Chondrocyte (in vitro differentiated cells): ENCODE results near the gene RPL14. TPM values are rescaled to one million over a fixed set of nuclear protein-coding genes. Genes with fewer than 3 reads are reported as not detected.
"Not testable (repeated sequence)": the region's sequence is repeated elsewhere in the genome, so short reads cannot be mapped to it uniquely, and the experiment has no call there.

Source experiments
- DNase-seq: peaks from one replicate; pipeline ENCODE4 v3.0.0; 2021; ENCODE audit warnings: mixed read lengths, low spot score
- H3K27ac Mint-ChIP-seq: one replicate; pipeline ENCODE4 v1.8.0; 2021; ENCODE audit warnings: mild to moderate bottlenecking, moderate library complexity, mixed read lengths; ENCODE audit not compliant: unreplicated experiment
- H3K27me3 Mint-ChIP-seq: 2 replicates; pipeline ENCODE4 v1.8.0; 2021; ENCODE audit warnings: low read depth, mixed read lengths
- H3K36me3 Mint-ChIP-seq: 2 replicates; pipeline ENCODE4 v1.8.0; 2021; ENCODE audit warnings: low read depth, mixed read lengths
- H3K4me1 Mint-ChIP-seq: 2 replicates; pipeline ENCODE4 v1.8.0; 2021; ENCODE audit warnings: low read depth, mild to moderate bottlenecking, mixed read lengths
- H3K4me3 Mint-ChIP-seq: one replicate; pipeline ENCODE4 v1.8.0; 2021; ENCODE audit warnings: mild to moderate bottlenecking, moderate library complexity, mixed read lengths; ENCODE audit not compliant: unreplicated experiment
- H3K9me3 Mint-ChIP-seq: 2 replicates; pipeline ENCODE4 v1.8.0; 2021; ENCODE audit warnings: low read depth, mixed read lengths
- CTCF ChIP-seq: fragments of 200-600 bp; sonication (generic); IDR thresholded peaks from 2 replicates; pipeline ENCODE4 v1.5.0; 2021; ENCODE audit warnings: antibody characterized with exemption, mild to moderate bottlenecking, moderate library complexity
- total RNA-seq: library from RNA; stranded (reverse); gene quantifications from 3 replicates; pipeline ENCODE4 v1.2.1, GENCODE V29; 2021

RPL14 gene
- total RNA-seq, 1 donor from 2014 or later: 1,188 TPM

- H3K9me3 Mint-ChIP-seq: no peaks in the 10 kb centered on the region
- no peak for TF ChIP-seq CTCF
- peak overlapping the region; percentile 99 for H3K27ac Mint-ChIP-seq
- no peaks in the 10 kb centered on the region for H3K27me3 Mint-ChIP-seq
- peaks cover 43% of the 10 kb centered on the region for H3K4me1 Mint-ChIP-seq
- peaks cover 11% of the 10 kb centered on the region for H3K36me3 Mint-ChIP-seq
- H3K4me3 Mint-ChIP-seq: peak overlapping the region; percentile 97
- DNase-seq: no peak
Observed at GRCh38 chr3:40453933-40454332, 3.2 kb upstream of the RPL14 start.

GRCh38 chr3:40455328-40455727 is 1.8 kb upstream of the RPL14 start:
- Mint-ChIP-seq H3K27ac (no peak overlapping the region), H3K9me3 (no peaks in the 10 kb centered on the region), H3K4me3 (peak overlapping the region; percentile 74), H3K27me3 (no peaks in the 10 kb centered on the region), H3K36me3 (peaks cover 15% of the 10 kb centered on the region), H3K4me1 (peaks cover 50% of the 10 kb centered on the region)
- no peak for TF ChIP-seq CTCF
- no peak for DNase-seq

- no peaks in the 10 kb centered on the region for H3K27me3 Mint-ChIP-seq
- peak overlapping the region; percentile 76 for H3K27ac Mint-ChIP-seq
- no peak for DNase-seq
- peaks cover 51% of the 10 kb centered on the region for H3K4me1 Mint-ChIP-seq
- peaks cover 20% of the 10 kb centered on the region for H3K36me3 Mint-ChIP-seq
- no peaks in the 10 kb centered on the region for H3K9me3 Mint-ChIP-seq
- no peak for TF ChIP-seq CTCF
- peak overlapping the region; percentile 74 for H3K4me3 Mint-ChIP-seq
Observed at GRCh38 chr3:40456279-40456939, 730 bp upstream of the RPL14 start.

- no peaks in the 10 kb centered on the region for H3K27me3 Mint-ChIP-seq
- H3K4me1 Mint-ChIP-seq: peaks cover 38% of the 10 kb centered on the region
- H3K36me3 Mint-ChIP-seq: peaks cover 28% of the 10 kb centered on the region
- H3K9me3 Mint-ChIP-seq: no peaks in the 10 kb centered on the region
- DNase-seq: no peak
- H3K27ac Mint-ChIP-seq: no peak overlapping the region
- no peak for TF ChIP-seq CTCF
- H3K4me3 Mint-ChIP-seq: peak overlapping the region; percentile 74
Observed at GRCh38 chr3:40458473-40458872, 1.3 kb downstream of the RPL14 start.

- peaks cover 39% of the 10 kb centered on the region for H3K36me3 Mint-ChIP-seq
- peaks cover 30% of the 10 kb centered on the region for H3K4me1 Mint-ChIP-seq
- H3K9me3 Mint-ChIP-seq, H3K27ac Mint-ChIP-seq, DNase-seq, H3K27me3 Mint-ChIP-seq, H3K4me3 Mint-ChIP-seq: not testable (repeated sequence)
Observed at GRCh38 chr3:40460481-40460880, 3.3 kb downstream of the RPL14 start.

GRCh38 chr3:40461161-40461560 is 4.0 kb downstream of the RPL14 start:
- H3K4me3 Mint-ChIP-seq: no peak overlapping the region
- H3K36me3 Mint-ChIP-seq: peaks cover 39% of the 10 kb centered on the region
- H3K4me1 Mint-ChIP-seq: peaks cover 26% of the 10 kb centered on the region
- H3K9me3 Mint-ChIP-seq: no peaks in the 10 kb centered on the region
- peak overlapping the region; percentile 42 for H3K27ac Mint-ChIP-seq
- TF ChIP-seq CTCF: no peak
- H3K27me3 Mint-ChIP-seq: no peaks in the 10 kb centered on the region
- DNase-seq: no peak

- not testable (repeated sequence) for H3K27ac Mint-ChIP-seq, H3K27me3 Mint-ChIP-seq, H3K4me3 Mint-ChIP-seq, DNase-seq, H3K9me3 Mint-ChIP-seq
- H3K36me3 Mint-ChIP-seq: peaks cover 36% of the 10 kb centered on the region
- H3K4me1 Mint-ChIP-seq: peaks cover 18% of the 10 kb centered on the region
Observed at GRCh38 chr3:40462838-40463237, 5.7 kb downstream of the RPL14 start.
